HCT116 (cell line): ENCODE results near the gene IPO5. TPM values are rescaled to one million over a fixed set of nuclear protein-coding genes. Genes with fewer than 3 reads are reported as not detected.

Source experiments
- ATAC-seq: fragments of 200-7000 bp; cut with Tn5 transposase; 2 replicates; pipeline ENCODE4 v1.9.1; 2020; ENCODE audit warnings: mild to moderate bottlenecking, moderate library complexity
- BruUV-seq: library from RNA; stranded (reverse); fragments of 400-500 nt; replicated peaks from 2 replicates; lab custom pipeline; 2021; lab: Mats Ljungman, UMichigan
- CTCF ChIA-PET: fragments of 300-600 bp; sonication (Branson Sonifier 250); formaldehyde crosslinking; loops from one replicate; lab custom pipeline; 2021; ENCODE audit warnings: antibody characterized with exemption; lab: Charles Lee
- POLR2A ChIA-PET: fragments of 300-600, 350-600 bp; sonication (Branson Sonifier 250); formaldehyde crosslinking; loops from one replicate; lab custom pipeline; 2021; ENCODE audit warnings: antibody characterized with exemption; lab: Charles Lee
- RAD21 ChIA-PET, 2 experiments: fragments of 300-600 bp; sonication (Branson Sonifier 250); formaldehyde crosslinking; loops; one replicate each; lab custom pipeline; 2023; ENCODE audit warnings: low total read pairs in 2 of 2; ENCODE audit not compliant: uncharacterized antibody in 2 of 2, unreplicated experiment in 2 of 2, low non-redundant PET in 1 of 2; lab: Charles Lee
- DNase-seq: peaks from one replicate; pipeline ENCODE4 v3.0.0-alpha.2; 2010; ENCODE audit warnings: low read depth, low spot score
- H2AFZ ChIP-seq: fragments of 200-600 bp; shearing (Covaris generic), sonication (generic); 2 replicates; pipeline ENCODE4 v1.6.1; 2017; ENCODE audit warnings: low read depth, mixed run types, mixed read lengths, antibody characterized with exemption, low read length; ENCODE audit not compliant: poor library complexity, severe bottlenecking
- H3K27ac ChIP-seq: 2 replicates; pipeline ENCODE4 v1.5.1; 2012; ENCODE audit warnings: low read depth, low read length
- H3K27me3 ChIP-seq: fragments of 200-600 bp; sonication (generic); 2 replicates; pipeline ENCODE4 v1.6.1; 2016; ENCODE audit warnings: mixed run types, low read length, mixed read lengths; ENCODE audit not compliant: insufficient read depth
- H3K36me3 ChIP-seq, 2 experiments: fragments of 200-500 bp in 1 of 2; fragments of 200-600 bp in 1 of 2; sonication (Bioruptor generic) in 1 of 2; sonication (generic) in 1 of 2; 2 replicates each; pipeline versions ENCODE4 v1.5.1 to v1.6.1; 2014 to 2016; ENCODE audit warnings: low read length in 2 of 2, inconsistent platforms in 1 of 2, mixed read lengths in 1 of 2, mixed run types in 1 of 2; ENCODE audit not compliant: insufficient read depth in 2 of 2, control insufficient read depth in 1 of 2
- H3K4me1 ChIP-seq, 2 experiments: fragments of 200-600 bp in 1 of 2; sonication (generic) in 1 of 2; 2 replicates each; pipeline versions ENCODE4 v1.5.1 to v1.6.1; 2012 to 2017; ENCODE audit warnings: low read length in 2 of 2, inconsistent platforms in 1 of 2, mild to moderate bottlenecking in 1 of 2, mixed read lengths in 1 of 2, mixed run types in 1 of 2, moderate library complexity in 1 of 2; ENCODE audit not compliant: insufficient read depth in 2 of 2, control insufficient read depth in 1 of 2
- H3K4me2 ChIP-seq: fragments of 200-600 bp; sonication (generic); 2 replicates; pipeline ENCODE4 v1.6.1; 2017; ENCODE audit warnings: mixed run types, low read length, mixed read lengths
- H3K4me3 ChIP-seq, 2 experiments: fragments of 200-600 bp in 1 of 2; sonication (generic) in 1 of 2; replicated peaks in 1 of 2; 2 replicates each; pipeline ENCODE4 v1.5.1; 2011 to 2016; ENCODE audit warnings: low read length in 2 of 2, control low read depth in 1 of 2, low read depth in 1 of 2, mild to moderate bottlenecking in 1 of 2, mixed read lengths in 1 of 2, mixed run types in 1 of 2
- H3K79me2 ChIP-seq: fragments of 200-600 bp; sonication (generic); 2 replicates; pipeline ENCODE4 v1.6.1; 2017; ENCODE audit warnings: mild to moderate bottlenecking, mixed run types, low read length, moderate library complexity, mixed read lengths; ENCODE audit not compliant: insufficient read depth
- H3K9ac ChIP-seq: fragments of 200-600 bp; sonication (generic); 2 replicates; pipeline ENCODE4 v1.6.1; 2016; ENCODE audit warnings: low read length, mixed read lengths
- H3K9me2 ChIP-seq: fragments of 200-600 bp; sonication (generic), shearing (Covaris generic); 2 replicates; pipeline ENCODE4 v1.6.1; 2017; ENCODE audit warnings: mixed run types, mild to moderate bottlenecking, moderate library complexity; ENCODE audit not compliant: insufficient read depth
- H3K9me3 ChIP-seq, 2 experiments: fragments of 200-500 bp in 1 of 2; fragments of 200-600 bp in 1 of 2; sonication (Bioruptor generic) in 1 of 2; sonication (generic) in 1 of 2; 2 replicates each; pipeline ENCODE4 v1.6.1; 2014 to 2017; ENCODE audit warnings: low read length in 2 of 2, mixed read lengths in 2 of 2, inconsistent platforms in 1 of 2, low read depth in 1 of 2, mild to moderate bottlenecking in 1 of 2, mixed run types in 1 of 2, moderate library complexity in 1 of 2; ENCODE audit not compliant: control insufficient read depth in 1 of 2, insufficient read depth in 1 of 2
- H4K20me1 ChIP-seq: fragments of 200-600 bp; sonication (generic), shearing (Covaris generic); 2 replicates; pipeline ENCODE4 v1.6.1; 2017; ENCODE audit warnings: mixed run types, mild to moderate bottlenecking, moderate library complexity; ENCODE audit not compliant: insufficient read depth
- EZH2 ChIP-seq: fragments of 200-600 bp; sonication (generic); IDR thresholded peaks from 2 replicates; pipeline ENCODE4 v1.6.1; 2017; ENCODE audit warnings: antibody characterized with exemption, mixed run types
- EZH2phosphoT487 ChIP-seq: fragments of 200-600 bp; IDR thresholded peaks from 2 replicates; pipeline ENCODE4 v1.6.1; 2018; ENCODE audit warnings: antibody characterized with exemption, borderline replicate concordance
- FOSL1 ChIP-seq: IDR thresholded peaks from 2 replicates; pipeline ENCODE4 v1.6.1; 2012; ENCODE audit warnings: low read depth
- POLR2A ChIP-seq: IDR thresholded peaks from 2 replicates; pipeline ENCODE4 v1.7.0; 2011; ENCODE audit warnings: borderline replicate concordance; ENCODE audit not compliant: insufficient read depth, insufficient read length; ENCODE audit errors: extremely low read depth
- POLR2AphosphoS5 ChIP-seq: IDR thresholded peaks from 2 replicates; pipeline ENCODE4 v1.6.1; 2011; ENCODE audit warnings: mild to moderate bottlenecking, low read depth, low read length, moderate library complexity
- SRF ChIP-seq: IDR thresholded peaks from 2 replicates; pipeline ENCODE4 v1.6.1; 2012; ENCODE audit warnings: low read depth
- TCF7L2 ChIP-seq: IDR thresholded peaks from 2 replicates; pipeline ENCODE4 v1.7.0; 2011; ENCODE audit warnings: borderline replicate concordance, inconsistent platforms; ENCODE audit not compliant: insufficient read depth, insufficient read length; ENCODE audit errors: extremely low read depth
- intact Hi-C: fragments of 100-400 bp; cut with micrococcal nuclease; formaldehyde crosslinking; loops from 2 replicates; pipeline ENCODE4 v1.10.0; 2022
- total RNA-seq: library from RNA; stranded (reverse); gene quantifications from one replicate; pipeline ENCODE4 v1.2.1, GENCODE V29; 2021; ENCODE audit not compliant: unreplicated experiment
- TF ChIP-seq, protein P1 (sequence below): IDR thresholded peaks from 2 replicates; pipeline ENCODE4 v1.6.1; 2012
- TF ChIP-seq, protein P2 (sequence below): IDR thresholded peaks from 2 replicates; pipeline ENCODE4 v1.6.1; 2012
- TF ChIP-seq, protein P3 (sequence below), 3 experiments: fragments of 200-600 bp in 1 of 3; sonication (generic) in 1 of 3; IDR thresholded peaks in 2 of 3; conservative IDR thresholded peaks in 1 of 3; 2 replicates each; pipeline ENCODE4 v1.5.1; 2012 to 2017; ENCODE audit warnings: low read depth in 2 of 3, low read length in 2 of 3, antibody characterized with exemption in 1 of 3, borderline replicate concordance in 1 of 3, control low read depth in 1 of 3, mild to moderate bottlenecking in 1 of 3, mixed read lengths in 1 of 3, mixed run types in 1 of 3, moderate library complexity in 1 of 3; ENCODE audit not compliant: insufficient read depth in 1 of 3

IPO5 gene
- total RNA-seq, 1 experiment from 2014 or later: 237 TPM

DNA sequence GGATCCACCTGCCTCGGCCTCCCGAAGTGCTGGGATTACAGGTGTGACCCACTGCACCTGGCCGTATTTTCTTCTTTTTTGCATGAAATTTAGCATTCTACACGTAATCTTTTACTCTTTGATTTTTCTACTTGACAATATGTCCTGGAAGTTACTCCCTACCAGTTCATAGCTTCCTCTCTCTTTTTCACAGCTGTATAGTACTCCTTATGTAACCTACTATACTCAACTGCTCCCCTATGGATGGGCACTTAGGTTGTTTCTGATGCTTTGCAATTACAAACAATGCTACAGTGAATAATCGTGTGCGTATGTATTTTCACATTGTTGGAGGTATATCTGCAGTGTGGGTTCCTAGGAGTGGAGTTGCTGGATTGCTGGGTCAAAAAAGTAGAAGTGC lies 98.9 kb downstream of the IPO5 start:
- ChIA-PET CTCF (no interaction called here), RAD21 (no interaction called here), POLR2A (no interaction called here)
- H3K9me2 ChIP-seq: no peaks in the 10 kb centered on the region
- no peaks in the 10 kb centered on the region for H4K20me1 ChIP-seq
- H3K9me3 ChIP-seq: no peaks in the 10 kb centered on the region
- H3K27me3 ChIP-seq: no peaks in the 10 kb centered on the region
- H3K9ac ChIP-seq: no peak overlapping the region
- H3K79me2 ChIP-seq: no peaks in the 10 kb centered on the region
- TF ChIP-seq, protein P1, sequence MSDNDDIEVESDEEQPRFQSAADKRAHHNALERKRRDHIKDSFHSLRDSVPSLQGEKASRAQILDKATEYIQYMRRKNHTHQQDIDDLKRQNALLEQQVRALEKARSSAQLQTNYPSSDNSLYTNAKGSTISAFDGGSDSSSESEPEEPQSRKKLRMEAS: no peak
- TF ChIP-seq POLR2AphosphoS5 (no peak), EZH2 (no peak), POLR2A (no peak), TCF7L2 (no peak), EZH2phosphoT487 (no peak), SRF (no peak), FOSL1 (no peak)
- TF ChIP-seq, protein P2, sequence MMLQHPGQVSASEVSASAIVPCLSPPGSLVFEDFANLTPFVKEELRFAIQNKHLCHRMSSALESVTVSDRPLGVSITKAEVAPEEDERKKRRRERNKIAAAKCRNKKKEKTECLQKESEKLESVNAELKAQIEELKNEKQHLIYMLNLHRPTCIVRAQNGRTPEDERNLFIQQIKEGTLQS: no peak
- TF ChIP-seq, protein P3, sequence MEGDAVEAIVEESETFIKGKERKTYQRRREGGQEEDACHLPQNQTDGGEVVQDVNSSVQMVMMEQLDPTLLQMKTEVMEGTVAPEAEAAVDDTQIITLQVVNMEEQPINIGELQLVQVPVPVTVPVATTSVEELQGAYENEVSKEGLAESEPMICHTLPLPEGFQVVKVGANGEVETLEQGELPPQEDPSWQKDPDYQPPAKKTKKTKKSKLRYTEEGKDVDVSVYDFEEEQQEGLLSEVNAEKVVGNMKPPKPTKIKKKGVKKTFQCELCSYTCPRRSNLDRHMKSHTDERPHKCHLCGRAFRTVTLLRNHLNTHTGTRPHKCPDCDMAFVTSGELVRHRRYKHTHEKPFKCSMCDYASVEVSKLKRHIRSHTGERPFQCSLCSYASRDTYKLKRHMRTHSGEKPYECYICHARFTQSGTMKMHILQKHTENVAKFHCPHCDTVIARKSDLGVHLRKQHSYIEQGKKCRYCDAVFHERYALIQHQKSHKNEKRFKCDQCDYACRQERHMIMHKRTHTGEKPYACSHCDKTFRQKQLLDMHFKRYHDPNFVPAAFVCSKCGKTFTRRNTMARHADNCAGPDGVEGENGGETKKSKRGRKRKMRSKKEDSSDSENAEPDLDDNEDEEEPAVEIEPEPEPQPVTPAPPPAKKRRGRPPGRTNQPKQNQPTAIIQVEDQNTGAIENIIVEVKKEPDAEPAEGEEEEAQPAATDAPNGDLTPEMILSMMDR (IDR thresholded peaks at IDR 0.05 in 2 of 3, conservative IDR thresholded peaks at IDR 0.05 in 1 of 3; ENCODE audit: borderline replicate concordance in 1 of 3, insufficient read depth in 1 of 3, low read depth in 2 of 3, low read length in 2 of 3): no peak
- peaks cover 0 to 3% of the 10 kb centered on the region in 2 experiments; a peak in 1 of 4 replicates for H3K4me1 ChIP-seq
- no TSS peak for BruUV-seq
- intact Hi-C loops: no loop called here
- H3K36me3 ChIP-seq: no peaks in the 10 kb centered on the region
- H3K4me3 ChIP-seq: no peak overlapping the region
- no peak overlapping the region for H3K4me2 ChIP-seq
- no peak overlapping the region for H2AFZ ChIP-seq
- DNase-seq (no peak), ATAC-seq (no peak)
- H3K27ac ChIP-seq: no peak overlapping the region
